Erythroblast (primary cell): ENCODE measurements around the gene TOGARAM2.

ENCODE experiments used
- GATA1 ChIP-seq: IDR thresholded peaks from 2 replicates; pipeline ENCODE4 v1.6.1; 2011; ENCODE audit warnings: low read depth, mild to moderate bottlenecking, control low read depth, low read length, moderate library complexity
- POLR2A ChIP-seq: IDR thresholded peaks from 2 replicates; pipeline ENCODE4 v1.6.1; 2011; ENCODE audit warnings: mild to moderate bottlenecking, low read length

GRCh38 chr2:29009270-29009669, 28.2 kb downstream of the TOGARAM2 start:
- no peak for TF ChIP-seq POLR2A
- TF ChIP-seq GATA1: no peak
